Right lobe of liver (tissue), 4 donors: ENCODE results near the gene FILIP1L.

Source experiments
- POLR2A ChIP-seq: fragments of 450-650 bp; IDR thresholded peaks from one replicate; pipeline ENCODE4 v1.6.1; 2017; ENCODE audit warnings: antibody characterized with exemption, mild to moderate bottlenecking
- TF ChIP-seq, protein P1 (sequence below), 4 donors: fragments of 200-600 bp in 3 of 4; fragments of 450-650 bp in 1 of 4; IDR thresholded peaks; one replicate each; pipeline versions ENCODE4 v1.5.1 to v1.8.0; 2016 to 2022; ENCODE audit warnings: antibody characterized with exemption in 4 of 4, mild to moderate bottlenecking in 2 of 4
- donor health status: DM: no; HTN: no; CAD: no.
- donor health status: DM: no; HTN: no; CAD: no.
- donor health status: DM: no; HTN: yes; CAD: no.

DNA sequence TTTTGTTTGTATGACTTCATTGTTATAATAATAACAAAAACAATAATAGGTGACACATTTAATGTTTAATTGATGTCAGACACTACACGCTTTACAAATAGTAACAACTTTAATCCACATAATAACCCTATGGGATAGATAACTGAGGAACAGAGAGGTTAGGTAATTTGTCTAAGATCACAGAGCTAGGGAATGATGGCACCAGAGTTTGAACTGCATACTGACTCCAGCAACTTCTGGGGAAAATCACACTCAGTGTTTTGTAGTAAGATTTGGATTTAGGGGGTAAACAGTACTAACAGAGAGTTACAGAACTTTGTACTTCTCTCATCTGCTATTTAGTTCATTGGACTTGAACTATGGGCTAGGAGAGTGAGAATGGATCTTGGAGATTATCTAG, 230.6 kb downstream of the FILIP1L start:
- TF ChIP-seq, protein P1, sequence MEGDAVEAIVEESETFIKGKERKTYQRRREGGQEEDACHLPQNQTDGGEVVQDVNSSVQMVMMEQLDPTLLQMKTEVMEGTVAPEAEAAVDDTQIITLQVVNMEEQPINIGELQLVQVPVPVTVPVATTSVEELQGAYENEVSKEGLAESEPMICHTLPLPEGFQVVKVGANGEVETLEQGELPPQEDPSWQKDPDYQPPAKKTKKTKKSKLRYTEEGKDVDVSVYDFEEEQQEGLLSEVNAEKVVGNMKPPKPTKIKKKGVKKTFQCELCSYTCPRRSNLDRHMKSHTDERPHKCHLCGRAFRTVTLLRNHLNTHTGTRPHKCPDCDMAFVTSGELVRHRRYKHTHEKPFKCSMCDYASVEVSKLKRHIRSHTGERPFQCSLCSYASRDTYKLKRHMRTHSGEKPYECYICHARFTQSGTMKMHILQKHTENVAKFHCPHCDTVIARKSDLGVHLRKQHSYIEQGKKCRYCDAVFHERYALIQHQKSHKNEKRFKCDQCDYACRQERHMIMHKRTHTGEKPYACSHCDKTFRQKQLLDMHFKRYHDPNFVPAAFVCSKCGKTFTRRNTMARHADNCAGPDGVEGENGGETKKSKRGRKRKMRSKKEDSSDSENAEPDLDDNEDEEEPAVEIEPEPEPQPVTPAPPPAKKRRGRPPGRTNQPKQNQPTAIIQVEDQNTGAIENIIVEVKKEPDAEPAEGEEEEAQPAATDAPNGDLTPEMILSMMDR (IDR thresholded peaks at IDR 0.05), result no peak
- no peak for TF ChIP-seq POLR2A
